ENCODE results near the gene ISCA2. TPM values are rescaled to one million over a fixed set of nuclear protein-coding genes. Genes with fewer than 3 reads are reported as not detected.
A peak's percentile ranks its signal among the peaks of the same experiment; 100 is the strongest.

Gene ISCA2
- total RNA-seq, 1 experiment from 2014 or later = 37.5 TPM

DNA sequence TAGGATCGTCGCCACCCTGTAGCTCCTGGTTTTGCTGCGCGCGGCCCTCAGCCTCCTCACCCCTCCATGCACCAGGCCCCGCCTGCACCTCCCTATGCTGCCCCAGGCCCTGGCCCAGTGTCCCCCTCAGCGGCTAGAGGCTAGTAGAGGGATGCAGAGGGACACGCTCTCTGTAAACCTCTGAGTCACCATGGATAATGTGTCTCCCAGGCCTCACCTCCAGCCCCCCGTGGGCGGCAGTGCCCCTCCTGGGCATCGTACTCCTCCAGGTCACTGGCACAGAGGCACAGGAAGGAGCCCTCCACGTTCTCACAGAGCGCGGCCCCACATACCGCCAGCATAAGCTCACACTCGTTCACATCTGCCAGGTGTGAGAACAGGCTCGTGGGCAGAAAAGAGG, 12.3 kb downstream of the ISCA2 start:
- Histone ChIP-seq H3K23ac (ENCODE audit: insufficient read length, low read depth, low read length) (no peak overlapping the region), H4K5ac (ENCODE audit: insufficient read length, low read depth, low read length) (no peak overlapping the region), H3T11ph (ENCODE audit: low read length) (no peak overlapping the region), H4K20me1 (ENCODE audit: control insufficient read depth, insufficient read depth, insufficient read length) (no peaks in the 10 kb centered on the region), H3K79me2 (ENCODE audit: insufficient read depth, low read length) (no peaks in the 10 kb centered on the region), H3K27ac (ENCODE audit: insufficient read length, low read depth, low read length) (no peak overlapping the region), H3K9ac (ENCODE audit: extremely low read depth, insufficient read length, low read length) (no peak overlapping the region), H2BK20ac (ENCODE audit: low read depth, low read length, poor library complexity, severe bottlenecking) (no peak overlapping the region), H2BK12ac (ENCODE audit: insufficient read length, low read depth, low read length) (no peak overlapping the region), H3K56ac (ENCODE audit: insufficient read length, low read depth, low read length) (no peak overlapping the region), H4K8ac (replicated peaks; ENCODE audit: insufficient read length, low read depth, low read length) (no peak overlapping the region), H2BK5ac (ENCODE audit: insufficient read length, low read length) (no peak overlapping the region), H2BK15ac (ENCODE audit: low read depth, low read length) (no peak overlapping the region), H3K4me1 (ENCODE audit: insufficient read depth, low read length) (peaks cover 5% of the 10 kb centered on the region; the same call in 1 of the 2 replicates), H2BK120ac (ENCODE audit: low read depth, low read length, poor library complexity, severe bottlenecking) (no peak overlapping the region), H3K79me1 (ENCODE audit: insufficient read depth, low read depth, low read length, poor library complexity, severe bottlenecking) (no peaks in the 10 kb centered on the region), H4K91ac (ENCODE audit: insufficient read length, low read depth, low read length) (no peak overlapping the region), H2AK5ac (ENCODE audit: insufficient read length, low read length) (no peak overlapping the region), H3K4ac (ENCODE audit: low read depth, low read length) (no peak overlapping the region), H3K4me2 (ENCODE audit: insufficient read depth, insufficient read length, low read length) (no peak overlapping the region), H3K27me3 (ENCODE audit: insufficient read depth, low read length) (no peaks in the 10 kb centered on the region), H3K9me3 (ENCODE audit: control insufficient read depth, low read depth, low read length) (no peaks in the 10 kb centered on the region), H3K14ac (ENCODE audit: insufficient read depth, low read length) (no peak overlapping the region; the same call in 1 of the 2 replicates), H2AFZ (ENCODE audit: low read length) (no peak overlapping the region), H3K23me2 (ENCODE audit: insufficient read length, low read depth, low read length, poor library complexity, severe bottlenecking) (no peaks in the 10 kb centered on the region), H3K18ac (ENCODE audit: insufficient read length, low read depth, low read length) (no peak overlapping the region)
- no peak overlapping the region for H3K4me3 Mint-ChIP-seq
- TF ChIP-seq, protein P1, sequence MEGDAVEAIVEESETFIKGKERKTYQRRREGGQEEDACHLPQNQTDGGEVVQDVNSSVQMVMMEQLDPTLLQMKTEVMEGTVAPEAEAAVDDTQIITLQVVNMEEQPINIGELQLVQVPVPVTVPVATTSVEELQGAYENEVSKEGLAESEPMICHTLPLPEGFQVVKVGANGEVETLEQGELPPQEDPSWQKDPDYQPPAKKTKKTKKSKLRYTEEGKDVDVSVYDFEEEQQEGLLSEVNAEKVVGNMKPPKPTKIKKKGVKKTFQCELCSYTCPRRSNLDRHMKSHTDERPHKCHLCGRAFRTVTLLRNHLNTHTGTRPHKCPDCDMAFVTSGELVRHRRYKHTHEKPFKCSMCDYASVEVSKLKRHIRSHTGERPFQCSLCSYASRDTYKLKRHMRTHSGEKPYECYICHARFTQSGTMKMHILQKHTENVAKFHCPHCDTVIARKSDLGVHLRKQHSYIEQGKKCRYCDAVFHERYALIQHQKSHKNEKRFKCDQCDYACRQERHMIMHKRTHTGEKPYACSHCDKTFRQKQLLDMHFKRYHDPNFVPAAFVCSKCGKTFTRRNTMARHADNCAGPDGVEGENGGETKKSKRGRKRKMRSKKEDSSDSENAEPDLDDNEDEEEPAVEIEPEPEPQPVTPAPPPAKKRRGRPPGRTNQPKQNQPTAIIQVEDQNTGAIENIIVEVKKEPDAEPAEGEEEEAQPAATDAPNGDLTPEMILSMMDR (conservative IDR thresholded peaks at IDR 0.05) = no peak
- H3K9me3 Mint-ChIP-seq = no peaks in the 10 kb centered on the region
- H3K4me1 Mint-ChIP-seq = peaks cover 38% of the 10 kb centered on the region in 2 experiments
- H3K27ac Mint-ChIP-seq = peak overlapping the region in 1 of 3 experiments; percentile 44; a peak in 1 of 7 replicates
- no peaks in the 10 kb centered on the region; a peak in 1 of 7 replicates for H3K36me3 Mint-ChIP-seq (ENCODE audit: insufficient read depth in 1 of 3, low read depth in 3 of 3)
- peaks cover 16% of the 10 kb centered on the region for H3K27me3 Mint-ChIP-seq (ENCODE audit: low read depth)
- no CpG with 5 or more reads among the region's 17 CpGs for WGBS (ENCODE audit: extremely low coverage, insufficient read length, low lambda C conversion rate)
- no peak for DNase-seq
